GM19099 (cell line): ENCODE measurements around the gene GPER1.

Experiments used
- POLR2A ChIP-seq: IDR thresholded peaks from 3 replicates; pipeline ENCODE4 v1.6.1; 2011; ENCODE audit warnings: low read depth; ENCODE audit not compliant: insufficient read length; ENCODE audit errors: extremely low read depth

Gene GPER1

GRCh38 chr7:1090686-1091643, 3.1 kb downstream of the GPER1 start:
- TF ChIP-seq POLR2A = no peak

- no peak for TF ChIP-seq POLR2A
Observed at GRCh38 chr7:1091644-1092027, 3.7 kb downstream of the GPER1 start.

- no peak for TF ChIP-seq POLR2A
Observed at GRCh38 chr7:1092161-1092632, 4.3 kb downstream of the GPER1 start.

GRCh38 chr7:1092806-1093501, 5.0 kb downstream of the GPER1 start:
- TF ChIP-seq POLR2A = no peak

GRCh38 chr7:1093502-1093843, 5.6 kb downstream of the GPER1 start:
- TF ChIP-seq POLR2A = no peak

GRCh38 chr7:1093916-1094508, 6.1 kb downstream of the GPER1 start:
- no peak for TF ChIP-seq POLR2A

GRCh38 chr7:1094870-1095269, 7.0 kb downstream of the GPER1 start:
- no peak for TF ChIP-seq POLR2A

GRCh38 chr7:1095621-1096155, 7.8 kb downstream of the GPER1 start:
- no peak for TF ChIP-seq POLR2A

GRCh38 chr7:1096156-1097119, 8.5 kb downstream of the GPER1 start:
- no peak for TF ChIP-seq POLR2A

- TF ChIP-seq POLR2A = no peak
Observed at GRCh38 chr7:1097120-1097504, 9.2 kb downstream of the GPER1 start.

GRCh38 chr7:1098243-1099153, 10.6 kb downstream of the GPER1 start:
- TF ChIP-seq POLR2A = no peak

GRCh38 chr7:1099154-1099542, 11.2 kb downstream of the GPER1 start:
- TF ChIP-seq POLR2A = no peak

- TF ChIP-seq POLR2A = no peak
Observed at GRCh38 chr7:1099637-1100036, 11.7 kb downstream of the GPER1 start.
